Chondrocyte (in vitro differentiated cells): ENCODE data around the gene SNAP91. TPM values are rescaled to one million over a fixed set of nuclear protein-coding genes. Genes with fewer than 3 reads are reported as not detected.

Experiments
- DNase-seq: peaks from one replicate; pipeline ENCODE4 v3.0.0; 2021; ENCODE audit warnings: mixed read lengths, low spot score
- H3K27ac Mint-ChIP-seq: one replicate; pipeline ENCODE4 v1.8.0; 2021; ENCODE audit warnings: mild to moderate bottlenecking, moderate library complexity, mixed read lengths; ENCODE audit not compliant: unreplicated experiment
- H3K27me3 Mint-ChIP-seq: 2 replicates; pipeline ENCODE4 v1.8.0; 2021; ENCODE audit warnings: low read depth, mixed read lengths
- H3K36me3 Mint-ChIP-seq: 2 replicates; pipeline ENCODE4 v1.8.0; 2021; ENCODE audit warnings: low read depth, mixed read lengths
- H3K4me1 Mint-ChIP-seq: 2 replicates; pipeline ENCODE4 v1.8.0; 2021; ENCODE audit warnings: low read depth, mild to moderate bottlenecking, mixed read lengths
- H3K4me3 Mint-ChIP-seq: one replicate; pipeline ENCODE4 v1.8.0; 2021; ENCODE audit warnings: mild to moderate bottlenecking, moderate library complexity, mixed read lengths; ENCODE audit not compliant: unreplicated experiment
- H3K9me3 Mint-ChIP-seq: 2 replicates; pipeline ENCODE4 v1.8.0; 2021; ENCODE audit warnings: low read depth, mixed read lengths
- total RNA-seq: library from RNA; stranded (reverse); gene quantifications from 3 replicates; pipeline ENCODE4 v1.2.1, GENCODE V29; 2021
- TF ChIP-seq, protein P1 (sequence below): fragments of 200-600 bp; sonication (generic); IDR thresholded peaks from 2 replicates; pipeline ENCODE4 v1.5.0; 2021; ENCODE audit warnings: antibody characterized with exemption, mild to moderate bottlenecking, moderate library complexity

The SNAP91 gene
- total RNA-seq, 1 donor from 2014 or later, result 0.20 TPM

DNA sequence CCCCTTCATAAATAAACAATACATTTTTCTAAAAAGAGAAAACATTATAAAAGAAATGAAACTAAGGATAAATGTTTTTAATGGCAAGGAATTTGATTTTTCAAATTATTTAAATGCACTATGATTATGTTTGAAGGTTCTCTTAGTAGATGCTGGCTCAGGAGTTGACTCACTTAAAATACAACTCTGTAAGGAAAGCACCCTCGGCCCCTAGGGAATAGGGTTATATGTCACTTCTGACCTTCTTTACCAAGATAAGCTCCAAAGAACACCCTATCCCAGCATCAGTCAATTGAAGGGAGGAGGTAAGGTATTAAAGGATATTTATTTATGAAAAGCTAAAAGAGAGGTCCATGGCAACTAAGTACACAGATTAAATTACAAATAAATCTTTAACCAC is 6.8 kb downstream of the SNAP91 start:
- H3K4me3 Mint-ChIP-seq, result no peak overlapping the region
- TF ChIP-seq, protein P1, sequence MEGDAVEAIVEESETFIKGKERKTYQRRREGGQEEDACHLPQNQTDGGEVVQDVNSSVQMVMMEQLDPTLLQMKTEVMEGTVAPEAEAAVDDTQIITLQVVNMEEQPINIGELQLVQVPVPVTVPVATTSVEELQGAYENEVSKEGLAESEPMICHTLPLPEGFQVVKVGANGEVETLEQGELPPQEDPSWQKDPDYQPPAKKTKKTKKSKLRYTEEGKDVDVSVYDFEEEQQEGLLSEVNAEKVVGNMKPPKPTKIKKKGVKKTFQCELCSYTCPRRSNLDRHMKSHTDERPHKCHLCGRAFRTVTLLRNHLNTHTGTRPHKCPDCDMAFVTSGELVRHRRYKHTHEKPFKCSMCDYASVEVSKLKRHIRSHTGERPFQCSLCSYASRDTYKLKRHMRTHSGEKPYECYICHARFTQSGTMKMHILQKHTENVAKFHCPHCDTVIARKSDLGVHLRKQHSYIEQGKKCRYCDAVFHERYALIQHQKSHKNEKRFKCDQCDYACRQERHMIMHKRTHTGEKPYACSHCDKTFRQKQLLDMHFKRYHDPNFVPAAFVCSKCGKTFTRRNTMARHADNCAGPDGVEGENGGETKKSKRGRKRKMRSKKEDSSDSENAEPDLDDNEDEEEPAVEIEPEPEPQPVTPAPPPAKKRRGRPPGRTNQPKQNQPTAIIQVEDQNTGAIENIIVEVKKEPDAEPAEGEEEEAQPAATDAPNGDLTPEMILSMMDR, result no peak
- DNase-seq, result no peak
- peaks cover 47% of the 10 kb centered on the region for H3K27me3 Mint-ChIP-seq
- H3K36me3 Mint-ChIP-seq, result peaks cover 2% of the 10 kb centered on the region
- no peaks in the 10 kb centered on the region for H3K9me3 Mint-ChIP-seq
- no peaks in the 10 kb centered on the region for H3K4me1 Mint-ChIP-seq
- no peak overlapping the region for H3K27ac Mint-ChIP-seq

DNA sequence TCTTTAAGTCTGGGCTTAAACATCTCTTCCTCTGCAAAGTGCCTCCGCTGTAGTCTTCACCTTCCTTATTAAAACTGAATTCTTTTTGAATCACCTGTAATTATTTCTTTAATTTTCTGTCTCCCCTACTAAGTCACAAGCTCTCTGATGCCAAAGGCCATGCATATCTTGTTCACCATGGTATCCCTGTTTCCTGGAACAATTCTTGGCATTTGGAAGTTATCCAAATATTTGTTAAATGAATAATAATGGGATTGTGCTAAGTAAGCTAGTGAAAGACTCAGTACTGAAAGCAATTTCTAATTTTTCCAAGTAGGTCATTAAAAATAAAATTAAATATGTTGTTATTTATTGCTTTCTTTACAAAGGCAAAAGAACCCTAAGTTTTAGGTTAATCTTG is 12.2 kb downstream of the SNAP91 start:
- H3K4me1 Mint-ChIP-seq, result no peaks in the 10 kb centered on the region
- TF ChIP-seq, protein P1, result no peak
- H3K9me3 Mint-ChIP-seq, result peaks cover 15% of the 10 kb centered on the region
- no peak overlapping the region for H3K4me3 Mint-ChIP-seq
- H3K36me3 Mint-ChIP-seq, result no peaks in the 10 kb centered on the region
- peaks cover 24% of the 10 kb centered on the region for H3K27me3 Mint-ChIP-seq
- no peak for DNase-seq
- no peak overlapping the region for H3K27ac Mint-ChIP-seq

DNA sequence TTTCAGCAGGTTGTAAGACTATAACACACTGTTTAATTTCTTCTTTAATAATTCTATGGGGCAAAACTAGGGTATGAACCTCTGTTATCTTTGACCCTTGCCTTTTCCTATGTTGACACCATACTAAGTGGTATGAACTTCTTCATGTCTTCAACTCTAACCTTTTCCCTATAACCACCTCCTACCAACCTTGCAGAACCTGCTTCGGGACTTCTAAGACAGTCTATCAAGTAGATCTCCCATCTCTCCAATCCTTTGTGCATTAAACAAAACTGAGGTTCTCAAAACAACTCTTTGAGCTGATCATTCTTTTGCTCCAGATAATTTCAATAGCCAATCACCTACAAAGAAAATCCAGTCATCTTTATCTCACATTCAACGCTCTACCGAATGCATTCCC is 23.4 kb downstream of the SNAP91 start:
- no peak for DNase-seq
- TF ChIP-seq, protein P1, result no peak
- Mint-ChIP-seq H3K9me3 (no peaks in the 10 kb centered on the region), H3K4me3 (no peak overlapping the region), H3K4me1 (no peaks in the 10 kb centered on the region), H3K27me3 (peaks cover 24% of the 10 kb centered on the region), H3K36me3 (no peaks in the 10 kb centered on the region), H3K27ac (no peak overlapping the region)

DNA sequence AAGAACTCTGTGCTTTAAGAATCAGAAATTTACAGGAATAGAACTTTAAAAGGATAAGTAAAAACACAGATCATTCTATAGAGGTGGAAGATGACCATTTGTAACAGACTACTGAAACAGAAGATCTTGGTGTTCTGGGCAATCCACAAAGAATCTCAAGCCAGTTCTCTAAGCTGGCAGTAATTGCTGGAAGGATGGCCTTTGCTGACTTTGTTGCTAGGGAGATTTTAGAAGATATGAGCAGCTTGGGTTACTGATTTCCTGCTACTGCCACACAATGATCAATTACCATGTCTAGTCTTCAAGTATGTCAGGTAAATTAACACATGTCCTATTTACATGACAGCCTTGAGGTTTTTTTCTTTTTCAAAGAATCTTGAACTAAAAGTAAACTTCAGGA is 31.1 kb downstream of the SNAP91 start:
- Mint-ChIP-seq H3K4me1 (no peaks in the 10 kb centered on the region), H3K27ac (no peak overlapping the region), H3K9me3 (no peaks in the 10 kb centered on the region), H3K4me3 (no peak overlapping the region), H3K27me3 (peaks cover 29% of the 10 kb centered on the region), H3K36me3 (no peaks in the 10 kb centered on the region)
- DNase-seq, result no peak
- TF ChIP-seq, protein P1, result no peak

DNA sequence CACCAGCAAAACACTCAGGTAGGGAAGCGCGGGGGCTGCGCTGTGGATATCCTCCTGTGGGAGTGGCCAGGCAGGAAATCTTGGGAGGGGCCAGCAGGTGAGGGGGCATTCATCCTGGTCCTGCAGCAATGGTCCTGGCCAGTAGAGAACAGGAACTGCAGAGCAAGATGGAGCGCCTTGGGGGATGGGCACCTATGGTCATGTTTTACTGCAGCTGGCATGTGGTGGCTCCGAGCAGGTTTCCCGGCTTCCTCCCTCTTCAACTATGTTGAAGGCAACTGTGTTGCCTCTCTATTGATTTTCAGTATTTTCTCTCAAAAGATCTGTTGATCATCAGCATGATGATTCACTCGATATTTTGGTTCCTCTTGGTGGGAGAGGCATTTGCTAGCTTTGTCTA is 70.9 kb downstream of the SNAP91 start:
- H3K27me3 Mint-ChIP-seq, result peaks cover 25% of the 10 kb centered on the region
- no peak overlapping the region for H3K4me3 Mint-ChIP-seq
- no peaks in the 10 kb centered on the region for H3K36me3 Mint-ChIP-seq
- no peaks in the 10 kb centered on the region for H3K4me1 Mint-ChIP-seq
- no peak overlapping the region for H3K27ac Mint-ChIP-seq
- DNase-seq, result no peak
- peaks cover 10% of the 10 kb centered on the region for H3K9me3 Mint-ChIP-seq
- TF ChIP-seq, protein P1, result no peak
